ENCODE data around the gene GMPPB. TPM values are rescaled to one million over a fixed set of nuclear protein-coding genes. Genes with fewer than 3 reads are reported as not detected.
A peak's percentile ranks its signal among the peaks of the same experiment; 100 is the strongest.

GMPPB gene
- total RNA-seq, 1 experiment from 2014 or later, result 28.0 TPM

DNA sequence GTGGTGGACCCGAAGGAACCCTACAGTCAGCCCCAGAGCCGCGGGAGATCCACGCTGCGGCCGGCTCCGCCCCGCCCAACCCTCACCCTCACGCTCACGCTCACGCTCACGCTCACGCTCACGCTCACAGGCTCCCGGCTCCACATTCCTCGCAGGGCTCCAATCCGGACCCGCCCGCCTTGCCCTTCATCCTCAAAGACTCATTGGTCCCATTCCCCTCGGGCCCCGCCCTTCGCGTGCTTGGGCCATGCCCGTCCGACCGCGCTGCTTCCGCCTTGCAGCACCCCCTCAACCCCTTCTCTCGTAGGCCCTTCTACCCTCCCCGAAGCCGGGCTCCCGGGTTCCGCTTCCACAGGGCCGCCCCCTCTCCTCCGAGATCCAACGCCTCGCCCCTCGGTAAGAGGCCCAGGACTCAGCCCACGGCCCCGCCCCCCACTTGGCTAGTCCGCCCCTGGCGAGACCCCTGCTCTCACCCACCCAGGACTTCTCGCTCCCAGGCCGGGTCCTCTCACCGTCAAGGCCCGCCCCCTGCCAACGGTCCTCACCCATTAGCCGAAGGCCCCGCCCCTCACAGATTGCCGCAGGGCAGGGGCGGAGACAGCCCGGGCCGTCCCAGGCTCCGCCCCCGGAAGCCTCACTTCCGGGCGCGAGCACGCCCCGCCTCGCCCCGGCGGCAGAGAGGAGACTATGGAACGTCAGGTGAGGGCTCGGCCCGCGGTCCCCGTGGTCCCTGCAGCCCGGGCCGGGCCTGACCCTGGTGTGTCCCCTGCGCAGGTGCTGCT, 49.8 kb downstream of the GMPPB start, which contains the start of gene APEH:
Gene APEH (plus strand): TSS at position 637 of the 782 bp plus-strand sequence. CDS start 51 bp downstream, at position 688.
- Mint-ChIP-seq H3K27me3 (ENCODE audit: low read depth) (no peaks in the 10 kb centered on the region), H3K4me1 (peaks cover 21% of the 10 kb centered on the region), H3K9me3 (no peaks in the 10 kb centered on the region), H3K27ac (peak within 1 kb of the TSS; percentile 94), H3K4me3 (peak within 1 kb of the TSS; percentile 81), H3K36me3 (peaks cover 23% of the 10 kb centered on the region)
- DNase-seq (ENCODE audit: low spot score), result peak; percentile 98
- ChIA-PET POLR2A (interaction anchor here (2.8 kb wide), 1 partner anchor 134 kb away, joined by 27 read pairs; no protein-coding TSS in a partner anchor), CTCF (interaction anchor here (0.6 to 5.4 kb wide), 6 partner anchors 28 to 165 kb away, joined by 3 to 304 read pairs (median 6); no protein-coding TSS in a partner anchor)
- peak; percentile 85 for ATAC-seq
- TF ChIP-seq, protein P1, sequence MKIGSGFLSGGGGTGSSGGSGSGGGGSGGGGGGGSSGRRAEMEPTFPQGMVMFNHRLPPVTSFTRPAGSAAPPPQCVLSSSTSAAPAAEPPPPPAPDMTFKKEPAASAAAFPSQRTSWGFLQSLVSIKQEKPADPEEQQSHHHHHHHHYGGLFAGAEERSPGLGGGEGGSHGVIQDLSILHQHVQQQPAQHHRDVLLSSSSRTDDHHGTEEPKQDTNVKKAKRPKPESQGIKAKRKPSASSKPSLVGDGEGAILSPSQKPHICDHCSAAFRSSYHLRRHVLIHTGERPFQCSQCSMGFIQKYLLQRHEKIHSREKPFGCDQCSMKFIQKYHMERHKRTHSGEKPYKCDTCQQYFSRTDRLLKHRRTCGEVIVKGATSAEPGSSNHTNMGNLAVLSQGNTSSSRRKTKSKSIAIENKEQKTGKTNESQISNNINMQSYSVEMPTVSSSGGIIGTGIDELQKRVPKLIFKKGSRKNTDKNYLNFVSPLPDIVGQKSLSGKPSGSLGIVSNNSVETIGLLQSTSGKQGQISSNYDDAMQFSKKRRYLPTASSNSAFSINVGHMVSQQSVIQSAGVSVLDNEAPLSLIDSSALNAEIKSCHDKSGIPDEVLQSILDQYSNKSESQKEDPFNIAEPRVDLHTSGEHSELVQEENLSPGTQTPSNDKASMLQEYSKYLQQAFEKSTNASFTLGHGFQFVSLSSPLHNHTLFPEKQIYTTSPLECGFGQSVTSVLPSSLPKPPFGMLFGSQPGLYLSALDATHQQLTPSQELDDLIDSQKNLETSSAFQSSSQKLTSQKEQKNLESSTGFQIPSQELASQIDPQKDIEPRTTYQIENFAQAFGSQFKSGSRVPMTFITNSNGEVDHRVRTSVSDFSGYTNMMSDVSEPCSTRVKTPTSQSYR (CRISPR knock-in tag; IDR thresholded peaks at IDR 0.05), result 0 out of 2 replicates have a peak, but pooled peaks have one; percentile 17
- TF ChIP-seq, protein P2, sequence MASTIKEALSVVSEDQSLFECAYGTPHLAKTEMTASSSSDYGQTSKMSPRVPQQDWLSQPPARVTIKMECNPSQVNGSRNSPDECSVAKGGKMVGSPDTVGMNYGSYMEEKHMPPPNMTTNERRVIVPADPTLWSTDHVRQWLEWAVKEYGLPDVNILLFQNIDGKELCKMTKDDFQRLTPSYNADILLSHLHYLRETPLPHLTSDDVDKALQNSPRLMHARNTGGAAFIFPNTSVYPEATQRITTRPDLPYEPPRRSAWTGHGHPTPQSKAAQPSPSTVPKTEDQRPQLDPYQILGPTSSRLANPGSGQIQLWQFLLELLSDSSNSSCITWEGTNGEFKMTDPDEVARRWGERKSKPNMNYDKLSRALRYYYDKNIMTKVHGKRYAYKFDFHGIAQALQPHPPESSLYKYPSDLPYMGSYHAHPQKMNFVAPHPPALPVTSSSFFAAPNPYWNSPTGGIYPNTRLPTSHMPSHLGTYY (CRISPR knock-in tag; IDR thresholded peaks at IDR 0.05), result no peak
- TF ChIP-seq NFE2L1 (CRISPR knock-in tag; IDR thresholded peaks at IDR 0.05) (0 out of 2 replicates have a peak, but pooled peaks have one; percentile 40), GABPB1 (CRISPR knock-in tag; IDR thresholded peaks at IDR 0.05) (peak; percentile 62; the same call in 1 of the 2 replicates), ETV6 (CRISPR knock-in tag; IDR thresholded peaks at IDR 0.05) (peak; percentile 29; the same call in 1 of the 2 replicates), OVOL2 (CRISPR knock-in tag; IDR thresholded peaks at IDR 0.05; ENCODE audit: borderline replicate concordance) (no peak), NR2C2 (CRISPR knock-in tag; IDR thresholded peaks at IDR 0.05) (no peak), SMAD4 (CRISPR knock-in tag; IDR thresholded peaks at IDR 0.05) (no peak), MYBL2 (CRISPR knock-in tag; IDR thresholded peaks at IDR 0.05) (peak; percentile 39; the same call in 1 of the 2 replicates), ZNF396 (CRISPR knock-in tag; IDR thresholded peaks at IDR 0.05; ENCODE audit: borderline replicate concordance) (no peak), TP53 (CRISPR knock-in tag; IDR thresholded peaks at IDR 0.05) (peak; percentile 77), ELF4 (CRISPR knock-in tag; IDR thresholded peaks at IDR 0.05; ENCODE audit: low read depth) (no peak), PRRX2 (CRISPR knock-in tag; IDR thresholded peaks at IDR 0.05) (no peak), SP1 (CRISPR knock-in tag; conservative IDR thresholded peaks at IDR 0.05) (peak; percentile 89)
- TF ChIP-seq, protein P3, sequence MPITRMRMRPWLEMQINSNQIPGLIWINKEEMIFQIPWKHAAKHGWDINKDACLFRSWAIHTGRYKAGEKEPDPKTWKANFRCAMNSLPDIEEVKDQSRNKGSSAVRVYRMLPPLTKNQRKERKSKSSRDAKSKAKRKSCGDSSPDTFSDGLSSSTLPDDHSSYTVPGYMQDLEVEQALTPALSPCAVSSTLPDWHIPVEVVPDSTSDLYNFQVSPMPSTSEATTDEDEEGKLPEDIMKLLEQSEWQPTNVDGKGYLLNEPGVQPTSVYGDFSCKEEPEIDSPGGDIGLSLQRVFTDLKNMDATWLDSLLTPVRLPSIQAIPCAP (CRISPR knock-in tag; IDR thresholded peaks at IDR 0.05), result no peak
- TF ChIP-seq, protein P4, sequence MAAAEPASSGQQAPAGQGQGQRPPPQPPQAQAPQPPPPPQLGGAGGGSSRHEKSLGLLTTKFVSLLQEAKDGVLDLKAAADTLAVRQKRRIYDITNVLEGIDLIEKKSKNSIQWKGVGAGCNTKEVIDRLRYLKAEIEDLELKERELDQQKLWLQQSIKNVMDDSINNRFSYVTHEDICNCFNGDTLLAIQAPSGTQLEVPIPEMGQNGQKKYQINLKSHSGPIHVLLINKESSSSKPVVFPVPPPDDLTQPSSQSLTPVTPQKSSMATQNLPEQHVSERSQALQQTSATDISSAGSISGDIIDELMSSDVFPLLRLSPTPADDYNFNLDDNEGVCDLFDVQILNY (CRISPR knock-in tag; IDR thresholded peaks at IDR 0.05), result peak; percentile 68; the same call in 1 of the 2 replicates
- TF ChIP-seq, protein P5, sequence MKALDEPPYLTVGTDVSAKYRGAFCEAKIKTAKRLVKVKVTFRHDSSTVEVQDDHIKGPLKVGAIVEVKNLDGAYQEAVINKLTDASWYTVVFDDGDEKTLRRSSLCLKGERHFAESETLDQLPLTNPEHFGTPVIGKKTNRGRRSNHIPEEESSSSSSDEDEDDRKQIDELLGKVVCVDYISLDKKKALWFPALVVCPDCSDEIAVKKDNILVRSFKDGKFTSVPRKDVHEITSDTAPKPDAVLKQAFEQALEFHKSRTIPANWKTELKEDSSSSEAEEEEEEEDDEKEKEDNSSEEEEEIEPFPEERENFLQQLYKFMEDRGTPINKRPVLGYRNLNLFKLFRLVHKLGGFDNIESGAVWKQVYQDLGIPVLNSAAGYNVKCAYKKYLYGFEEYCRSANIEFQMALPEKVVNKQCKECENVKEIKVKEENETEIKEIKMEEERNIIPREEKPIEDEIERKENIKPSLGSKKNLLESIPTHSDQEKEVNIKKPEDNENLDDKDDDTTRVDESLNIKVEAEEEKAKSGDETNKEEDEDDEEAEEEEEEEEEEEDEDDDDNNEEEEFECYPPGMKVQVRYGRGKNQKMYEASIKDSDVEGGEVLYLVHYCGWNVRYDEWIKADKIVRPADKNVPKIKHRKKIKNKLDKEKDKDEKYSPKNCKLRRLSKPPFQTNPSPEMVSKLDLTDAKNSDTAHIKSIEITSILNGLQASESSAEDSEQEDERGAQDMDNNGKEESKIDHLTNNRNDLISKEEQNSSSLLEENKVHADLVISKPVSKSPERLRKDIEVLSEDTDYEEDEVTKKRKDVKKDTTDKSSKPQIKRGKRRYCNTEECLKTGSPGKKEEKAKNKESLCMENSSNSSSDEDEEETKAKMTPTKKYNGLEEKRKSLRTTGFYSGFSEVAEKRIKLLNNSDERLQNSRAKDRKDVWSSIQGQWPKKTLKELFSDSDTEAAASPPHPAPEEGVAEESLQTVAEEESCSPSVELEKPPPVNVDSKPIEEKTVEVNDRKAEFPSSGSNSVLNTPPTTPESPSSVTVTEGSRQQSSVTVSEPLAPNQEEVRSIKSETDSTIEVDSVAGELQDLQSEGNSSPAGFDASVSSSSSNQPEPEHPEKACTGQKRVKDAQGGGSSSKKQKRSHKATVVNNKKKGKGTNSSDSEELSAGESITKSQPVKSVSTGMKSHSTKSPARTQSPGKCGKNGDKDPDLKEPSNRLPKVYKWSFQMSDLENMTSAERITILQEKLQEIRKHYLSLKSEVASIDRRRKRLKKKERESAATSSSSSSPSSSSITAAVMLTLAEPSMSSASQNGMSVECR (CRISPR knock-in tag; IDR thresholded peaks at IDR 0.05; ENCODE audit: borderline replicate concordance), result peak; percentile 55
- TF ChIP-seq, protein P6, sequence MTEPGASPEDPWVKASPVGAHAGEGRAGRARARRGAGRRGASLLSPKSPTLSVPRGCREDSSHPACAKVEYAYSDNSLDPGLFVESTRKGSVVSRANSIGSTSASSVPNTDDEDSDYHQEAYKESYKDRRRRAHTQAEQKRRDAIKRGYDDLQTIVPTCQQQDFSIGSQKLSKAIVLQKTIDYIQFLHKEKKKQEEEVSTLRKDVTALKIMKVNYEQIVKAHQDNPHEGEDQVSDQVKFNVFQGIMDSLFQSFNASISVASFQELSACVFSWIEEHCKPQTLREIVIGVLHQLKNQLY (CRISPR knock-in tag; IDR thresholded peaks at IDR 0.05), result no peak
- TF ChIP-seq, protein P7, sequence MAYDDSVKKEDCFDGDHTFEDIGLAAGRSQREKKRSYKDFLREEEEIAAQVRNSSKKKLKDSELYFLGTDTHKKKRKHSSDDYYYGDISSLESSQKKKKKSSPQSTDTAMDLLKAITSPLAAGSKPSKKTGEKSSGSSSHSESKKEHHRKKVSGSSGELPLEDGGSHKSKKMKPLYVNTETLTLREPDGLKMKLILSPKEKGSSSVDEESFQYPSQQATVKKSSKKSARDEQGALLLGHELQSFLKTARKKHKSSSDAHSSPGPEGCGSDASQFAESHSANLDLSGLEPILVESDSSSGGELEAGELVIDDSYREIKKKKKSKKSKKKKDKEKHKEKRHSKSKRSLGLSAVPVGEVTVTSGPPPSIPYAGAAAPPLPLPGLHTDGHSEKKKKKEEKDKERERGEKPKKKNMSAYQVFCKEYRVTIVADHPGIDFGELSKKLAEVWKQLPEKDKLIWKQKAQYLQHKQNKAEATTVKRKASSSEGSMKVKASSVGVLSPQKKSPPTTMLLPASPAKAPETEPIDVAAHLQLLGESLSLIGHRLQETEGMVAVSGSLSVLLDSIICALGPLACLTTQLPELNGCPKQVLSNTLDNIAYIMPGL (CRISPR knock-in tag; IDR thresholded peaks at IDR 0.05), result peak; percentile 94
- TF ChIP-seq, protein P8, sequence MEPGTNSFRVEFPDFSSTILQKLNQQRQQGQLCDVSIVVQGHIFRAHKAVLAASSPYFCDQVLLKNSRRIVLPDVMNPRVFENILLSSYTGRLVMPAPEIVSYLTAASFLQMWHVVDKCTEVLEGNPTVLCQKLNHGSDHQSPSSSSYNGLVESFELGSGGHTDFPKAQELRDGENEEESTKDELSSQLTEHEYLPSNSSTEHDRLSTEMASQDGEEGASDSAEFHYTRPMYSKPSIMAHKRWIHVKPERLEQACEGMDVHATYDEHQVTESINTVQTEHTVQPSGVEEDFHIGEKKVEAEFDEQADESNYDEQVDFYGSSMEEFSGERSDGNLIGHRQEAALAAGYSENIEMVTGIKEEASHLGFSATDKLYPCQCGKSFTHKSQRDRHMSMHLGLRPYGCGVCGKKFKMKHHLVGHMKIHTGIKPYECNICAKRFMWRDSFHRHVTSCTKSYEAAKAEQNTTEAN (CRISPR knock-in tag; IDR thresholded peaks at IDR 0.05), result 0 out of 2 replicates have a peak, but pooled peaks have one; percentile 52

Data from WTC11 (cell line).